GM19467 (cell line): Measurements from ENCODE around the gene EEF1G.
"Not testable (repeated sequence)": the region's sequence is repeated elsewhere in the genome, so short reads cannot be mapped to it uniquely, and the experiment has no call there.

ENCODE experiments used
- ATAC-seq: cut with Tn5 transposase; IDR thresholded peaks from one replicate; pipeline ENCODE4 v1.9.1; 2021; ENCODE audit warnings: mild to moderate bottlenecking, moderate library complexity; ENCODE audit not compliant: unreplicated experiment

Gene EEF1G

GRCh38 chr11:62556108-62556874 lies 17.4 kb downstream of the EEF1G start:
- ATAC-seq, result no peak

- peak; percentile 37 for ATAC-seq
These were observed 18.1 kb downstream of the EEF1G start for GRCh38 chr11:62555464-62556107.

- ATAC-seq, result no peak
These were observed 19.1 kb downstream of the EEF1G start for GRCh38 chr11:62554387-62555167.

GRCh38 chr11:62553839-62554361 lies 19.8 kb downstream of the EEF1G start:
- no peak for ATAC-seq

GRCh38 chr11:62553080-62553838 lies 20.4 kb downstream of the EEF1G start:
- ATAC-seq, result no peak

- ATAC-seq, result no peak
These were observed 21.1 kb downstream of the EEF1G start for GRCh38 chr11:62552485-62553079.

GRCh38 chr11:62550478-62550877 lies 23.2 kb downstream of the EEF1G start:
- not testable (repeated sequence) for ATAC-seq

- no peak for ATAC-seq
These were observed 25.0 kb downstream of the EEF1G start for GRCh38 chr11:62548545-62549335.

- no peak for ATAC-seq
These were observed 25.9 kb downstream of the EEF1G start for GRCh38 chr11:62547691-62548281.

- ATAC-seq, result no peak
These were observed 26.6 kb downstream of the EEF1G start for GRCh38 chr11:62546929-62547625.

GRCh38 chr11:62546244-62546928 lies 27.3 kb downstream of the EEF1G start, which contains the start of gene AHNAK:
Gene AHNAK, minus strand, starts transcription at chr11:62546806. Its CDS starts 10,708 bp downstream, at chr11:62536098.
- no peak for ATAC-seq

- ATAC-seq, result no peak
These were observed 28.1 kb downstream of the EEF1G start for GRCh38 chr11:62545437-62546243.

GRCh38 chr11:62544581-62545436 lies 28.9 kb downstream of the EEF1G start:
- no peak for ATAC-seq

GRCh38 chr11:62543680-62544444 lies 29.8 kb downstream of the EEF1G start:
- ATAC-seq, result no peak
